Left renal cortex interstitium (tissue), 4 donors: Measurements from ENCODE around the gene SGPP2. TPM values are rescaled to one million over a fixed set of nuclear protein-coding genes. Genes with fewer than 3 reads are reported as not detected.

Experiments
- DNase-seq, 4 donors: peaks; one replicate each; pipeline ENCODE4 v3.0.0-alpha.2; 2013; ENCODE audit warnings: low read depth in 4 of 4, low spot score in 2 of 4, missing footprints in 1 of 4
- polyA plus RNA-seq, 4 donors: library from polyadenylated mRNA; unstranded; fragments of 120-200 nt; gene quantifications; one replicate each; pipeline ENCODE4 v1.2.1, GENCODE V29; 2013; ENCODE audit not compliant: insufficient read length in 4 of 4

Gene SGPP2
- polyA plus RNA-seq, 4 donors, result 17.1 to 20.2 (median 17.3) TPM

DNA sequence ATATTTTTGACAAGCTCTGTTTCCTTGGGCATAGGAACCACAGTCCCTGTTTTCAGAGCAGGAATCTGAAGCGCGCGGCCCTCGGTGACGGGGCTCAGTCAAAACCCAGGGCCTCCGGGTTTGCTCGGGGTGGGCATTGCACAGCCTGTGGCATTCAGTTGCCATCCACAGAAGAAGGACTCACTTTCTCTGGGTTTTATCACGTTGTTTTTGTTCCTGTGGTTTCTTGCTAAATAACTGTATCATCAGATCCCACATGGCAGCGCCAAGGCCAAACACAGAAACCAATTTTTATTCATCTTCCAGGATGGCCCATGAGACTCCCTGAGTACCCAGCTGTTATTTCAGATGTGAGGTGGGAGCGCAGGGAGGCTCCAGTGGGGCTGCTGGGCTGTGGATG is 35.6 kb downstream of the SGPP2 start:
- no peak for DNase-seq

DNA sequence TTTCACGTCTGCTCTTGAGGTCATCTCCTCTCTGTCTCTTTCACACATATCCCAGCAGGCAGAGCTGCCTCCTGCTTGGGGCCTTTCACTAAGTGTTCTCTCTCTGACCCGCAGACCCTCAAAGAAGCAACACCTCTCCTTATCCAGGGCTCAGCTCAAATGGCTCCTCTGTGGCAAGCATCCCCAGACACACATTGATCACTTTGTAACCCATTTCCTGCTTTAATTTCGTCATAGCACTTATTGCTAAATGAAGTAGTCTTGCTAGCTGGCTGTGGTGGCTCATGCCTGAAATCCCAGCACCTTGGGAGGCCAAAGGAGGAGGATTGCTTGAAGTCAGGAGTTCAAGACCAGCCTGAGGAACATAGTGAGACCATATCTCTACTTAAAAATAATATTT is 41.4 kb downstream of the SGPP2 start:
- DNase-seq, result no peak

DNA sequence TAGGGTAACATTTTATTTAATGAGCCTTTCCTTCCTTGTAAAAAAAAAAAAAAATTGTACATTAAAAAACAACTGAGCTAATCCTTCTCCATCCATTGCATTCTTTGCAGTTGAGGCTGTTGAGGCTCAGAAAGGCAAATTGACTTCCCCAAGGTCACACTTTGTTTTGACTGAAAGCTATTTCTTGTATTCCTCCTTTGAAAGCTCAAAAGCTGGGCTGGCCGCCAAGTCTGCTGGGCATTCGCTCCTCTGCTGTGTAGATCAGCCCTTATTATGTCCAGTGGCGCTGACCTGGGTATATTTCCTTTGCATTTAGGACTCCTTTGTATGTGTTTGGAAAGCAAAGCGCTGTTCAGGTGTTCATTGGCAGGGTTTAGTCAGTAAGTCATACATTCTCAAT is 44.0 kb downstream of the SGPP2 start:
- no peak for DNase-seq

DNA sequence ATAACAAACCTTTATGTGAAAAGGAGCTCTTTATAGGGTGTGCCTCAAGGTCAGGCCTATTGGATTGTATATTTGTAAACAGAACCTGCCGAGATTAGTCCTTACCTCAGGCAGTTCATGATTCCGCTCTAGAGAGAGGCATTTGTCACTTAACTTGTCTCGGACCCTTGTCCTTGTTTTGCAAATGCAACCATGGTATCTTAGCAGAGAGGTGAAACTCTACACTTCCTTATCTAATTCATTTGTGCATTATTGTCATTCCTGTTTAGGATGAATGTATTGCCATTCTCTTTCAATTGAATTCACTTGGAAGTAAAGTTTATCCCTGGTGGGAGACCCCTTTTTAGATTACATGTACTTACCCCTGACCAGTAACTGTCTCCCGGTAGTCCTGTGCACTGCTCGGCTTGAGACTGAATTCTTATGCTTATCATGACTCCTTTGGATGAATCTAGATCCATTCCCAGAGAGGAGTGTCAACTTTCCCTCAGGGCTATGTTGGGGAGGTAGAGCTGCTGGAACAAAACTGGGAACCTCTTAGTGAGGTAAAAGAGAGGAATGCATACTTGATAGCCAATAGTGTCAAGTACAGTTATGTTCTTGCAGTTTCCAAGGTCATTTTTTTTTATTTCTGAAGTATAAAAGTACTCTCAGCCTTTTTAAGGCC is 46.6 kb downstream of the SGPP2 start:
- no peak for DNase-seq

DNA sequence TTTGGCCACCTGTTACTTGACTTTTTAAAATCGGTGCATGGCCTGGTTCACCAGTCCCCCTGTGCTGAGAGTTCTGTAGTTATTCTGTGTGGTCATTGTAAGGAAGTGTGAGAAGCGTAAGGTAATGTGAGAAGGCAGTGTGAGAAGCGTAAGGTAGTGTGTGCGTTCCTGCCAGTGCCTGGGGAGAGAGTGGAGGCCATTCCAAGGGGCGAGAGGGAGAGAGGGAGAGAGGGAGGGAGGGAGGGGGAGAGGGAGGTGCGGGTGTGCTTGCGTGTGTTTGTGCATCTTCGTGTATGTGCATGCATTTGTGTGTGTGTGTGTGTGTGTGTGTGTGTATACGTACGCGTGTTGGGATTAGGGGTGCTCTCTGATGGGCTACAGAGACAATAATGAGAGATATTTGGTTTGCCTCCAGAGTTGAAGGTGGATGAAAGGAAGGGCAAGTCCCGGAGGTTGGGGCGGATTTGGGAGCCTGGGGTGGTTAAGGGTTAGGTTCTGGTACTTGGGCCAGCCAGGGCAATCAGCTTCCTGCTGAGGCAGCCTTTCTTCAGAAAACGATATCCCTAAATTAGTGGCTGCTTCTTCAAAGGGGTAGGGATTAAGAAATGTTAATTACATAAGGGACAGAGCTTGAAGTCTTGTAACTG is 53.7 kb downstream of the SGPP2 start:
- DNase-seq, result no peak

DNA sequence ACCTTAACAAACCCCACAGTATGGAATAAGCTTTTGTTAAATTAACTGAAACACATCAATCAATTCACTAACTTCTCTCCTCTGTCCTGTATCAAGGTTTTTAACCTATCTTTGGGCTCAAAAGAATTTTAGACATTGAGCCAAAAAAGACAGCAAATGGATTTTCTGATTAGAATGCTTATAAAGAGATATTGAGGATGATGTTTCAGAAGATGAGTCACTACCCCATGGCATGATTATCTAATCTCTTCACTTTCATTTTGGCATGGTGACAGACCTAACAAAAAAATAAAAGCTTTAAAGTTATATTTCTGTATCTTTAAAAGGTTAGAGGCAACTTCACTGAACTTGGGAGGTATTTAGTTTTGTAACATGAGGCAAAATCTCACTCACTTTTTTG is 55.5 kb downstream of the SGPP2 start:
- DNase-seq, result no peak

DNA sequence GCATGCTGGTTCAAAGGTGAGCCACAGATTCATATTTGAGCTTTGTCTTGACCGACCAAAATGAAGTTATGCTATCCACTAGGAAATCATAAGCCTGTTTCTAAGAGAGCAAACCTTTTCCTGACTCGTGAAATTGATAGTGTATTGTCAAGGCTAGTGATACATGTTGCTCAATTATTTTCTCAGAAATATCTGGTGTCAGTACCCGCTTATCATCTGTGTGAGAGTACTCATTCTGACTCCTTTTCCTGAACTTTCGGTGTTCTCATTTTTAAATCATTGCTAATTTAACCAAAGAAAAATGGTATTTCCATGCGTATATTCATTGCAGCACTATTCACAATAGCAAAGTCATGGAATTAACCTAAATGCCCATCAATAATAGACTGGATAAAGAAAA is 56.2 kb downstream of the SGPP2 start:
- no peak for DNase-seq

DNA sequence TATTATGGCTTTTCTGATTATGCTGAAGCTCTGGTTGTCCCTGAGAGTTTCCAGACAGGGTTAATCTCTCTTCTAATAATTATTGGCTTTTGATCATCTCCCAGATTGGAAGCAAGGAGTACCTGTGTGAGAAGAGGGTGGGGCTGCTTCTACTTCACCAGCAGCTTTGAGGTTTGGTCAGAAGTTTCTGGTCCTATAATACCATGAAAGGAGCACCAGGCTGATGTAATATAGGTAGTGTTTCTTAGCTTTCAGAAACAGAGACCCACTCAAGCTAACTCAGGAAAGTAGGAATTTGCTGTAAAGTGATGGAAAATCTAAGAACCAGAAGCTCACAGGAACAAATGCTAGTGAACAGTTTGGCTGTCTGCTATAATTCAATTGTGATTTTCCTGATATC is 57.6 kb downstream of the SGPP2 start:
- DNase-seq, result no peak

DNA sequence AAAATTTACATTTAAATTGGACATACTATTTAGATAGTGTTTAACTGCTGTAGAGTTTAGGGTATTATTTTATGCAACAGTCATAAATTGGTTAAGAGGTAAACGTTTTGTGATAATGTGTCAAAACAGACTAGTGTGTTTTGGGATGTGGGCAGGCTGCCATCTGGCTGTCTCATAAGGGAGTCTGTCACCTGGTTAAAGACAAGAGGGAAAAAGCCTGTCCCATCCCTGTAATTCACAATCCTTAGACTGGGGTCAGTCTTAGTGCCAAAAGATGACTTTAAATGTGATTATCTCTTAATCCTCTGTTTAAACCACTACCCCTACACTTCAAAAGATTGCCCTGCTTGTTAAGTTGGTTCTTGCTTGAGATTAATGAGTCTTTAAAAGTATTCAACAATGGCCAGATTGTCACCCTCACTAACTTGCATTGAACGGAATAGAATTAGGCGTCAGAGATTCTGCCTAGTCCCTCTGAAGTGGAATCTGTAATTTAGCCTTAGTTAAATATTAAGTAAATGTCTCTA is 59.2 kb downstream of the SGPP2 start:
- DNase-seq, result no peak

DNA sequence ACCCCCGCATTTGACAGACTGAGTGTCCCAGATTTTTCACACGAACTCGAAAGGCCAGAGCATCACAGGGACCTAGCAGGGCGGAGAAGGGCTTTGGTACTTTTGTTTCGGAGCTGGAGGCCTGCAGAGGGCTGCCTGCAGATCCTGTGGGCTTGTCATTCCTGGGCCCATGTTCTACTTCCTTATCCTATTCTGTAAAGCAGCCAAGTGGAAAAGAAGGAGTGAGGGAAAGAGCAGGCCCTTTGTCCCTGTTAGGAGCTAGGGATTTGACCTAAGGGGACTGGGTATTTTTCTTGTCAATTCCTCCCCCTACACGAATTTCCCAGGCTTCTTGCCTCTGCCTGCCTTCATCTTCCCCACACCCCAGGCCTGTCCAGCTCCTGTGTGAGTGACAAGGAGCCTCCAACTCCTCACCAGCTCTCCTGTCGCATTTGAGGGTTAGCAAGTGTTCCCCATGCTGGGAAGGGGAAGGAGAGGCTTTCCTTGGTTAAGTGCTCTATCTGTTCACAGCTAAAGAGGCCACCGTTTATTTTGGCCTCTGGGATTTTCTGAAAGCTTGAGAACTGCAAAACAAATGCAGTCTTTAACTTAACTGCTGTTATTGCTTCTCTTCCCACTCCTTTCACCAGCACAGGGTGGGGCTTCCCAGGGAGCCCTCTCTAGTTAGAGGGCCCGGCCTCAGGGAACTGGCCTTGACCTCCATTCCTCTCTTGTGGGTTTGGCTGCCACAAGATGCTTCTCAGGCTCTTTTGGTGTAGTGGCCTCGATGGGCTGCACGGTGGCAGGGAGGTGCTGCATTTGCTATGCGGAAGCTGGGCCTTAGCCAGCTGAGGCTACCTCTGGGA is 61.2 kb downstream of the SGPP2 start:
- DNase-seq, result no peak

DNA sequence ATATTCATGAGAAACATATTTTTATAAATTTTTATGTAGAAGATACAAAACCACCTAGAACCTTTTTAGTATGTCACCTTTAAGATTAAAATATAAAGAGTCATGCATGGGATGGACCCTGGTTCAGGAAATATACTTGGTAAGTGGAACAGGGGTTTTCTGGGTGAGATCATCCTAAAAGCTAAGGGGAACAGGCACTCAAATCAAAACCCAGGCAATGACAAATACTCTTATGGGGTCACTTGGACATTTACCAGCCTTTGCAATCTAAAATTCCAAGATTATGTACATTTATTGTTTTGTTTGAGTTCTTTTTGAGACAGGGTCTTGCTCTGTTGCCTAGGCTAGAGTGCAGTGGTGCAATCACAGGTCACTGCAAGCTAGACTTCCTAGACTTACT is 65.8 kb downstream of the SGPP2 start:
- DNase-seq, result no peak

DNA sequence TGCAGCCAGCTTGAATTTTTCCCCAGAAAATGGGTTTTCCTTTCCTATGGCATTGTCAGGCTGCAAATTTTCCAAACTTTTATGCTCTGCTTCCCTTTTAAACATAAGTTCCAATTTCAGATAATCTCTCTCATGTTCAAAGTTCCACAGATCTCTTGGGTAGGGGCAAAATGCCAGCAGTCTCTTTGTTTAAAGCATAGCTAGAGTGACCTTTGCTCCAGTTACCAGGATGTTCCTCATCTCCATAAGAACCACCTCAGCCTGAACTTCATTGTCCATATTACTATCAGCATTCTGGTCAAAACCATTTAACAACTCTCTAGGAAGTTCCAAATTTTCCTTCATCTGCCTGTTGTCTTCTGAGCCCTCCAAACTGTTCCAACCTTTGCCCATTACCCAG is 68.3 kb downstream of the SGPP2 start:
- DNase-seq, result no peak

DNA sequence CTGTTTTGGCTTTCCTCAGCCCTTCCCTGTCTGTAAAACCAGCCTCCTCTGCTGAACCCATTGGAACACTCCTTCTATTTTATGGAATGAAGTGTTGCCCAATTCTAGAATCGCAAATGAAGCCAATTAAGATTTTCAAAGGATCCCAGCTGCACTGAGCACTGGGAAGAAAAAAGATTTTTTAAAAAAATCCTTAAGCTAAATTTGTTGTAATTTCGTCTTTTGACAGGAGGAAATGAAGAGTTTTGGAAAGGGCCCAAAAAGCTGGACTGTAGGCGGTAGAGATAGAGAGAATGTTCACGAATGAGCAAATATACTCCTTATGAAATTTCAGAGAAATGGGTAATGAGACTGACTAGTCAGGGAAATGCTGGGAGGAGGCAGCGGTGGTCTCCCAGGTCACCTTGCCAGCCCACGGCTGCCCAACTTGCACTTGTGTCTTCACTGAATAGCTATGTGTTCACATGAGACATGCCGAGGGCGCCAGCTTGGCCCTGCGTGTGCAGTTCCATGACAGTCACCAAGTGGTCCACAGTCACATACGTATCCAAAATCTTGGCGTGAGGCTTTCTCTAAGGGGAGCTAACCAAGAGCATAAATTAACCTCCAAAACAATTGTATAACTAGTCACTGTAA is 69.9 kb downstream of the SGPP2 start:
- DNase-seq, result no peak

DNA sequence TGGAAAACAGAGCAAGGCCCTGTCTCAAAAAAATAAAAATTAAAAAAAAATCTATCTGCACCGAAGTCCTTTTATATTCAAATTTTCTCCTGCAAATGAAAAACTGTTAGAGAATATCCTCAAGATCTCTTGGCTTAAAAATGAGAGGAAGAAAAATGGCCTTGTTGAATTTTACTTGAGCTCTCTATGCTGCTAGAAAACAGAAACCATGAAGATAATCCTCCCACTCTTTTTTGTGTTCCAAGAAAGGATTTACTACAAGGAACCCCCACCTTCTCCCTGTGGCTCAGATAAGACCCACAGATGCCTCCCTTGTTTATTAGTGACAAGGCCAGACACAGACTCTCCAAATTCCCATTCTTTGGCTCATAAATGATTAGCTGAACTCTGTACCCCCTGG is 71.0 kb downstream of the SGPP2 start:
- no peak for DNase-seq

DNA sequence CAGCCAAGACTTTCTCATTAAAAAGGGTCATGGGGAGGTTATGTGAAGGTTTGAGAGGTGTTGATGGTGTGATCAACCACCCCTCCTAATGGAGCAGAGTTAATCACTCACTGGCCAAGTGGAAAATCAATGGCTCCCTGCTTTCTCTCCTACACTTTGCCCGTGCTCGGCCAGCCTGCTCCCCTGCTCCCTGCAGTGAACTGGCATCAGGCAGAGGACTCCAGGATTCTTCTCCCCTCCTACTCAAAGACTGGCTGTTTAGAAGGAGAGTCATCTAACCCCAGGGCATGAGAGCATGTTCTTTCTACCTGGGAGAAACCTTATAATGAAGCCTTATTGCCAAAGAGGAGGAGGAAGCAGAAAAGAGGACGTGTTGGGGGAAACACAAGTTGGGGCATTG is 74.9 kb downstream of the SGPP2 start:
- DNase-seq, result no peak

DNA sequence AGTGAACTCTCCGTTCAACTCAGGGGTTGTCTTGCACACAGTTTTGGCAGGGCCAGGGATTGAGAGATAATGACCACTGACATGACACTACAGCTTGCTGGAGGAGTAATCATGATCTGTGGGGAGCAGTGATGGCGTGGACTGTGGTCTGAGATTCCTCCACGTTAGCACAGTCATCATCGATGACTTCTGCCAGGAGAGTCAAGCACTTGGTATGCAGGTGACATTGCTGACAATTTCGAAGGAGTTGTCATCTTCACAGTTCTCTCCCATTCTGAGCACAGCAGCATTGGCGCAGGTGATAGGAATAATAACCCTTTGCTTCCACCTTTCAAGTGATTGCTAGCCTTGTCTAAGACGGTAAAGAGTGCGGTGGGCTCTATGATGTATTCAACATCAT is 79.8 kb downstream of the SGPP2 start:
- no peak for DNase-seq

DNA sequence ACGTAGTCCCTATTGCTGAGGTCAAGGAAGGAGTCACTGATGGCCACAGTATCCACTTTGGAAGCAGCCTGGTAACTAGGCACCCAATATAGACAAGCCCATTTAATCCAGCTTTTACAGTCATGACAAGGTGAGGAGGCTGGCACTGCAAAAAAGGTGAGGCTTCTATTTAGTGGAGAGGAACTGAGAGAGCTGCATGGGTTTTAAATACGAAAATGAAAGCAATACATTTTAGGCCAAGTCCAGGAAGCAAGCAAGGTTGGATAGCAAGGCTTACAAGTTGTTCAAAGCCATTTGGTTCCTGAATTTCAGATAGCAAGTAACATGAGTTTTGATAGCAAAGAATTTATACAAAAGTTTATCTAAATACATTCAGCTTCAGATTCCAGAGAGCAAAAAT is 80.4 kb downstream of the SGPP2 start:
- no peak for DNase-seq

DNA sequence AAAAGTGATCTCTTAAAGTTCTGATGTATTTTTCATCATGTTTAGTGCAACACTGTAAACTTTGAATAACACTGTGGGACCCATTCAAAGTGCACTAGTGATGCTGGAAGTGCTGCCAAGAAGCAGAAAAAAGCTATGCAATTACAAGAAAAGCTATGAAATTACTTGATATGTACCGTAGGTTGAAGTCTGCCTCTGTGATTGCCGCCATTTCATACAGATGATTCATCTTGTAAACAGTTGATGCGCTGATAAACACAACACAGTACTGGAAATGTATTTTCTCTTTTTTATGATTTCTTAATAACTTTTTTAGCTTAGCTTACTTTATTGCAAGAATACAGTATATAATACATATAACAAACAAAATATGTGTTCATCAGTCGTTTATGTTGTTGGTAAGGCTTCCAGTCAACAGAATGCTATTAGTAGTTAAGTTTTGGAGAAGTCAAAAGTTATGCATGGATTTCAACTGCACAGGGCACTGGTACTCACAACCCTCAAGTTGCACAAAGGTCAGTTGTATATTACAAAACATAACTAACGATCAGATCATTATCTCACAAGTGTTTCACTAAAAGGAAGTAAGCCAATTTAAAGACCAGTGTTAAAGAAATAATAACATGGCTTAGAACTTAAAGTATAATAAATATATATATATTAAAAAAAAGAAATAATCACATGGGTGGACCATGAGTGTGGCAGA is 82.0 kb downstream of the SGPP2 start:
- DNase-seq, result no peak

DNA sequence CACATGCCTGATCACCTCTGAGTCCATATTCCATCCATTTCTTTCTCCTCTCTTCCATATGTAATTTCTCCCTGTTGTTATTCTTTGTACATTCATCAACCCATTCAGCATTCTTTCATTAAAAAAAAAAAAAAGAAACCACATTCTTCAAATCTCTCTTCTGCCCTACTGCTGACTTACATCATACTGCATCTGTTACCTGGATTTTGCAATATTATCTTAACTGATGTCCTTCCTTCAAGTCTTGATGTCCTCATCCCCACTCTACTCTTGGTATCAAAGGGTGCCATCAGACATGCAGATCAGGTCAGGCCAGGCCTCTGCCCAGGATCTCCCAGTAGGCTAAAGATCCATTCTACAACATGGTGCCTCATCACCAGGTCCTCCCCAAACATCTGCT is 90.6 kb downstream of the SGPP2 start:
- no peak for DNase-seq

DNA sequence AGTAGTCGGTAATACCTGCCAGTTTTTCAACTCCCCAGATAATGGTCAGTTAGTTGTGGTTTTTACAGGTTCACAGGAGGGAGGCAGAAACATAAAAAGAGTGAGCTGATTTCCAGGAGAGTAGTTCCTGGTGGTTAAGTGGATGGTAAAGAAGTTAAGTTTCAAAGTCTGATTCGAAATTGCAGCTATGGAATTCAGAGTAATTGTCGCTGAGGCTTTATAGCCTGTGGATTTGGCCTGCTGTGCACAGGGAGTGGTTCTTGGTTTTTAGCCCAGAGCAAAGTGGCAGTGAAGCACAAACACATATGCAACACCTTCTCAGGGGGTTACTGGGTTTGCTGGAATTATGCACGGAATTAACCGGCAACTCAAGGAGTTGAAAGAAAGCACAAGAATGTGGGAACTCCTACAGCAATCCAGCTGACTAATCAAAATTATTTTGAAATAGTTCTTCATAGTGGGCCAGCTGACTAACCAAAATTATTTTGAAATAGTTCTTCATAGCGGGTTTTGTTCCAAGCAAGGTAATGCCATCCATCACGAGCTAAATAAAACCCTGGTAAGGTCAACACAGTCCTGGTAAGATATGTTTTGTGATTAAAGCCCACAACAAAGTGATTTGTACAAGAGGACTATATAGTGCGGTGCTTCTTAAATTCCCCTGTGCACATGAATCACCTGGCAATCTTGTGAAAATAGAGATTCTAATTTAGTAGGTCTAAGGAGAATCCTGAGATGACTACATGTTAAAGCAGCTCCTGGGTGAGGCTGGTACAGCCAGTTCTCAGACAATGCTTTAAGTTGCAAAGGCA is 94.4 kb downstream of the SGPP2 start:
- DNase-seq, result no peak
